GM18526 (cell line): ENCODE measurements around the gene COL23A1.

Experiments
- POLR2A ChIP-seq: IDR thresholded peaks from 3 replicates; pipeline ENCODE4 v1.6.1; 2011; ENCODE audit not compliant: insufficient read length; ENCODE audit errors: extremely low read depth

Gene COL23A1

DNA sequence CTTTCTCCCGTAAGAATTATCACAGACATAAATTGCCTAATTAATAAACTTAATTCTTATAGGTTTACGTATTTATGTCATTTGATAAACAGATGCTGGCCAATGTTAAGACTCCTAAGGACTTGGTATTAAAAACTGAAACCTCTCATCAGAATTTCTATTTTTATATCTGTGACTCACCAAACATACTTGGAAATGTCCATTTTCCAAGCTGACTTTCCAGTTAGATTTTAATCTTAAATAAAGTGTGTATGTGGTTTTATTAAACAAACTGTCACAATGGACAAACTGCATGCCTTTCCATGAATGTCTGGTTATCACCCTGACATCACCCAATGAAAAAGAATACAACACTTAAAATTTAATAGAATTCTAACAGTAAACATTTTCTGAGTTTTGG lies 12.6 kb upstream of the COL23A1 start:
- TF ChIP-seq POLR2A: no peak

DNA sequence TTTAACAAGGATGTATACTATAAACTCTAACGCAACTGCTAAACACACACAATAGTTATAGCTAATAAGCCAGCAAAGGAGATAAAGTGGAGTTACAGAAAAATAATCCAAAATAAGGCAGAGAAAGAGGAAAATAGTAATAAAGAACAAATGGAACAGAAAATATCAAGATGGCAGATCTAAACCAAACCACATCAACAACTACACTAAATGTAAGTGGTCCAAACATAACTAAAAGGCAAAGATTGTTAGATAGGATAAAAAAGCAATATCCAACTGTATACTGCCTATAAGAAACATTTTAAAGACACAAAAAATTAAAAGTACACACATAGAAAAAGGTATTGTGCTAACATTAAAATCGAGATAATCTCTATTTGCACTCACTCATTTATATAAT lies 5.6 kb upstream of the COL23A1 start:
- no peak for TF ChIP-seq POLR2A

- TF ChIP-seq POLR2A: no peak
Measured at GRCh38 chr5:178595150-178595549, 5.0 kb upstream of the COL23A1 start.

- TF ChIP-seq POLR2A: no peak
Measured at GRCh38 chr5:178590924-178591423, 781 bp upstream of the COL23A1 start.

GRCh38 chr5:178589180-178590140 lies 733 bp downstream of the COL23A1 start:
- TF ChIP-seq POLR2A: no peak

GRCh38 chr5:178588769-178589168 lies 1.4 kb downstream of the COL23A1 start:
- TF ChIP-seq POLR2A: no peak

DNA sequence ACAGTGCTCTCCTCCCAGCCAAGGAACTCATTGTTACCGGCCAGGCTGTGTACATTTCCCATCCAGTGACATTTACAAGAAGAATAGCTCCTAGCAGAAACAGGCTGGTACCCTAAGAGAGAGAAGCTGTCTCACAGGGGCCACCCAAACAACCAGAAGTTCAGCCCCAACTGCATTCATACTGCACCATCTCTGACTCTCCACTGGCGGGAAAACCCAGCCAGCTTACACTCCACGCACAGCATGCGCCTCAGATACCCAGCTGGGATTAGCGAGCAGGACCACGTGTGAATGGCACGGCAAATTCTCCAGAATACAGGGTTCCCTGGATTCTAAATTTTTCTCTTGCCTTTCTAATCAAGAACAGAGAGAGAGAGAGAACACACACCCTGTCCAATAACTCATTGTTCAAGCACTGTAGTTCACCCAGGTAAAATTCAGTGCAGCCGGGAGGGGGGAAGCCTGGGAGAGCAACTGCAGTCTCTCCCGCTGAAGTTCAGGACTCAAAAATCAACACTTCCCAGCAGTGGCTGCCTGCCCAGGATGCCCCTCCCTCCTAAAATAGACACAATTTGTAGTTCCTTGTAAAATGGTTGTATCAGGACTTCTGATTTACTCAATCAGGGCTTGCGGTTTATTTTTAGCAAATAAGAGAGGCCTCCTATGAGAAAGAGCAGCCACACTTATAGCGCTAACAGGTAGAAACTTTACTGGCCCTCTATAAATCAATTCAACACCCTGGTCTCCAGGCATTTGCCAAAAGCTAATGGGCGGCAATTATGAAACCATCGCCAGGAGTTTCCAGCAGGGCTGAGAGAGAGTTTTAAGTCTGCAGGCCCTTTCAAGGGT lies 2.2 kb downstream of the COL23A1 start:
- TF ChIP-seq POLR2A: no peak

DNA sequence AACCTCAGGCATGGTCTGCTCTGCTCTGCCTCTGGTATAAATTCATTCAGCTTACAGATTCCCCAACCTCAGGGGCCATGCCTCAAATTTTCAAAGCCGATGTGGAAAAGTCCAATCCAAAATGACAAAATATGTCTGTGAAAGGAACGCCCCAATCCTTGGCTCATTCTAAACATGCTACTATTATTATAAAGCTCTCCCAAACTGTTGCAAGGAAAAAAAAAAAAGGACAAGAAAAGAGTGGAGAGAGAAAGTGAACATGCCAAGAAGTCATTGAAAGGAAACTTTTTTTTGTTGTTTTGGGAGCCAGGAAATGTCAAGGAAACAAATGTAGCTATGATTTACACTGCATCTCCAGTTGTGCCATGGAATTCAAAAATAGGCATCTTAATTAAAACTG lies 3.8 kb downstream of the COL23A1 start:
- no peak for TF ChIP-seq POLR2A

DNA sequence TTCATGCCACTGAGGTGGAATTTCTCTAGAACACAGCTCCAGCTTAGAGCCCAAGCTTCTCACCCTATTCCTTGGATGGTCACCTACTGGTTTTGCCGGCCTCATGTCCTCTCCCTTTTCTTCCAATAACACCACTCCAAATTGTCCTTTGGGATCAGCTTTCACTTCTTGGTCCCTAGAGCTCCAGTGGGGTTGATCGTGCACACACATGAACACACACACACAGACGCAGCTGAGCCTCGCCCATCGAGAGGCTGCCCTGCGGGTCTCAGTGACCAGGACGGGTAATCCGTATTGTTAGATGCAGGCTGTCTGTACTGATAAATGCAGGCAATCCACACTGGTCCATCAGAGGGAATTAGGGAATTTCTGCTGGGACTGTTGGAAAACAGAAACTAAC lies 6.9 kb downstream of the COL23A1 start:
- no peak for TF ChIP-seq POLR2A

GRCh38 chr5:178582291-178582690 lies 7.9 kb downstream of the COL23A1 start:
- no peak for TF ChIP-seq POLR2A

DNA sequence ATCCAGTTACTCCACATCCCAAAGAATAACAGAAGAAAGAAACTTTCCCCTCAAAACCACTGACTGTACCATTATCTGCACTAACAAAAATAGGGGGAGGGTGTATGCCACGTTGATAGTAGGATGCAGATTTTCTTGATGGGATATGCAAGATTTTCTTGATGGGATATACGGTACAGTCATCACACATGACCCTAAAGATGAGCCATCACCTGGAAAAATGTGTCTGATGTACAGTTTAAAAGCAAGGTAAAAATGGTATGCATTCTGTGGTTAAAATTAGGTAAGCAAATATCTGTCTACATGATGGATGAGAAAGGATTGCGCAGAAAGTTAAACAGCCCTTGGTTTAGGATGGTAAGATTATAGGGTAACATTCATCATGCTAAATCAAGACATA lies 8.6 kb downstream of the COL23A1 start:
- TF ChIP-seq POLR2A: no peak

DNA sequence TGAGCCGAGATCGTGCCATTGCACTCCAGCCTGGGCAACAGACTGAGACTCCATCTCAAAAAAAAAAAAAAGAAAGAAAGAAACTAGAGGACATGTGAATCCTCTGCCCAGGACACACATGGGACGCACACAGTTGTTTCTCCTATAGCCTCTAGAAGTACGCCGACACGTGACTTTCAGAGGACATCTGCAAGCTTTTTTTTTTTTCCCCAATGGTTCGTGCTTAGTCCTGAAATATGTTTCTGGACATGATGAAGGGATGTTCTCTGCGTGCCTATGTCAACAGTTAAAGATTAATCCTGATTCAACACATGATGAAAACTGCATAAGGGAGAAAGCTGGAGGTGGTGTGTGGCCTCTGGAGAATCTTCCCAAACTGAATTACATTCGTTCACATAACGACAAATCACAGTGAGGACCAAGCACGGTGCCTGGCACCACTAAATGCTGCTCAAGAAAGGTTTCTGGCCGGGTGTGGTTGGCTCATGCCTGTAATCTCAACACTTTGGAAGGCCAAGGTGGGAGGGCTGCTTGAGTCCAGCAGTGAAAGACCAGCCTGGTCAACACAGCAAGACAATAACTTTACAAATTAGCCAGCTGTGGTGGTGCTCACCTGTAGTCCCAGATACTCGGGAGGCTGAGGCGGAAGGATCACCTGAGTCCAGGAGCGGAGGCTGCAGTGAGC lies 9.8 kb downstream of the COL23A1 start:
- no peak for TF ChIP-seq POLR2A

GRCh38 chr5:178577944-178578343 lies 12.2 kb downstream of the COL23A1 start:
- TF ChIP-seq POLR2A: no peak

- TF ChIP-seq POLR2A: no peak
Measured at GRCh38 chr5:178577376-178577839, 12.8 kb downstream of the COL23A1 start.
